ENCODE measurements around the gene PHKG1. TPM values are rescaled to one million over a fixed set of nuclear protein-coding genes. Genes with fewer than 3 reads are reported as not detected.
"Not testable (repeated sequence)": the region's sequence is repeated elsewhere in the genome, so short reads cannot be mapped to it uniquely, and the experiment has no call there.

The PHKG1 gene
- total and polyA plus RNA-seq, 2 of the 8 experiments (the other 6 are each of a cell fraction or from before 2014, with no cell fraction given), result 0.03 to 0.61 TPM

DNA sequence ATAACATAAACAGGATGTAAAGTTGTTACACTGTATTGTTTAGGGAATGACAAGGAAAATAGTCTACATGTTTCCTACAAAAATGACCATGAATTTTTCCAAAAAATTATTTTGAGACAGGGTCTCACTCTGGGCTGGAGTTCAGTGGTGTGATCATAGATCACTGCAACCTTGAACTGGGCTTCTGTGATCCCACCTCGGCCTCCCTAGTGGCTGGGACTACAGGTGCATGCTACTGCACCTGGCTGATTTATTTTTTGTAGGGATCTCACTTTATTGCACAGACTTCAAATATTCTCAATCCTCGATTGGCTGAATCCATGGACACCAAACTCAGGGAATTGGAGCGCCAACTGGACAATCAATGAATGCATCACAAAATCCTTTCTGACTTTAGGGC, 6.9 kb upstream of the PHKG1 start (continued):
- TF ChIP-seq, protein P1, sequence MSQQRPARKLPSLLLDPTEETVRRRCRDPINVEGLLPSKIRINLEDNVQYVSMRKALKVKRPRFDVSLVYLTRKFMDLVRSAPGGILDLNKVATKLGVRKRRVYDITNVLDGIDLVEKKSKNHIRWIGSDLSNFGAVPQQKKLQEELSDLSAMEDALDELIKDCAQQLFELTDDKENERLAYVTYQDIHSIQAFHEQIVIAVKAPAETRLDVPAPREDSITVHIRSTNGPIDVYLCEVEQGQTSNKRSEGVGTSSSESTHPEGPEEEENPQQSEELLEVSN (IDR thresholded peaks at IDR 0.05), result no peak
- no peak for TF ChIP-seq HDAC2 (IDR thresholded peaks at IDR 0.05; ENCODE audit: borderline replicate concordance in 1 of 2, low read depth in 2 of 2, low read length in 2 of 2)

- DNase-seq (ENCODE audit: low read depth in 1 of 2, low spot score in 2 of 2); H3K4ac ChIP-seq (replicated peaks; ENCODE audit: insufficient read length, low read depth, low read length); H4K91ac ChIP-seq (replicated peaks; ENCODE audit: insufficient read length, low read length); H3K56ac ChIP-seq (replicated peaks; ENCODE audit: insufficient read length, low read depth, low read length); H3K18ac ChIP-seq (ENCODE audit: extremely low read depth, low read length); H3K14ac ChIP-seq (ENCODE audit: insufficient read length); H2BK20ac ChIP-seq (ENCODE audit: low read length); H2AFZ ChIP-seq (ENCODE audit: low read length); H4K5ac ChIP-seq (ENCODE audit: insufficient read length, low read depth, low read length); H3K79me1 ChIP-seq (ENCODE audit: low read depth, low read length); H3K4me3 ChIP-seq (ENCODE audit: extremely low read depth in 1 of 4, insufficient read depth in 2 of 4, low read depth in 3 of 4, low read length in 4 of 4); FAIRE-seq; H2BK15ac ChIP-seq (ENCODE audit: low read length); H3K23me2 ChIP-seq (ENCODE audit: low read depth, low read length); H3K9ac ChIP-seq (replicated peaks in 1 of 4; ENCODE audit: extremely low read depth in 1 of 4, low read depth in 3 of 4, low read length in 3 of 4); H3K23ac ChIP-seq (ENCODE audit: insufficient read length); H3K27me3 ChIP-seq (replicated peaks in 1 of 4; ENCODE audit: control insufficient read depth in 3 of 4, extremely low read depth in 1 of 4, insufficient read depth in 3 of 4, low read length in 3 of 4); H3K4me2 ChIP-seq (ENCODE audit: insufficient read depth in 1 of 2, low read depth in 2 of 2, low read length in 2 of 2); H2BK120ac ChIP-seq (replicated peaks; ENCODE audit: low read depth, low read length); H2BK5ac ChIP-seq (ENCODE audit: low read depth, low read length); H3K9me3 ChIP-seq (ENCODE audit: insufficient read depth in 2 of 2, low read depth in 1 of 2, low read length in 1 of 2); H4K20me1 ChIP-seq (replicated peaks in 1 of 2; ENCODE audit: control insufficient read depth in 1 of 2, insufficient read depth in 2 of 2, low read length in 2 of 2); H2BK12ac ChIP-seq (ENCODE audit: low read depth, low read length); H3K4me1 ChIP-seq (replicated peaks in 1 of 4; ENCODE audit: control insufficient read depth in 3 of 4, insufficient read depth in 4 of 4, low read length in 3 of 4); H3K79me2 ChIP-seq (ENCODE audit: control insufficient read depth in 1 of 2, insufficient read depth in 2 of 2, low read length in 2 of 2); H3K27ac ChIP-seq (ENCODE audit: low read depth, low read length); H4K8ac ChIP-seq (ENCODE audit: extremely low read depth, insufficient read depth, low read length); H2AK5ac ChIP-seq (ENCODE audit: low read depth, low read length): not testable (repeated sequence)
- ChIA-PET POLR2A (ENCODE audit: partially characterized antibody) (interaction anchor here (1.4 kb wide), 1 partner anchor 9 kb away, joined by 4 read pairs; no protein-coding TSS in a partner anchor), CTCF (ENCODE audit: partially characterized antibody) (interaction anchor here (0.6 kb wide), 3 partner anchors 10 to 583 kb away, joined by 3 to 4 read pairs (median 3); no protein-coding TSS in a partner anchor)
- peaks cover 0 to 24% (median 9%) of the 10 kb centered on the region in 4 experiments; a peak in 5 of 8 replicates for H3K36me3 ChIP-seq (ENCODE audit: control insufficient read depth in 2 of 4, insufficient read depth in 4 of 4, low read length in 3 of 4)
- WGBS, 2 experiments (ENCODE audit: extremely low coverage in 1 of 2, insufficient coverage in 1 of 2, insufficient read length in 1 of 2, insufficient replicate concordance in 2 of 2, low coverage in 1 of 2, low lambda C conversion rate in 2 of 2, missing lambda C conversion rate in 1 of 2), result 82% methylated on average over 8 of the region's 8 CpGs; no CpG with 5 or more reads in 1 of the 2 experiments
Measured at GRCh38 chr7:56098187-56099008, 5.6 kb upstream of the PHKG1 start.

All from H1 (cell line).